Measurements from ENCODE around the gene SUSD3. TPM values are rescaled to one million over a fixed set of nuclear protein-coding genes. Genes with fewer than 3 reads are reported as not detected.
A peak's percentile ranks its signal among the peaks of the same experiment; 100 is the strongest.

SUSD3 gene
- polyA plus RNA-seq, 2 donors: 0.83 to 1.9 TPM

- no peaks in the 10 kb centered on the region for H3K4me1 ChIP-seq (ENCODE audit: control insufficient read depth in 2 of 2, insufficient read depth in 2 of 2, low read length in 1 of 2)
- no peak overlapping the region for H3K27ac ChIP-seq (ENCODE audit: low read depth in 2 of 2, low read length in 1 of 2)
- 88 to 90% methylated on average over 5 of the region's 5 CpGs for WGBS, 2 donors
- no peak overlapping the region for H3K4me3 ChIP-seq (ENCODE audit: low read depth in 1 of 2, low read length in 2 of 2)
- H3K36me3 ChIP-seq (ENCODE audit: control insufficient read depth in 2 of 2, insufficient read depth in 2 of 2, low read length in 1 of 2): no peaks in the 10 kb centered on the region
- H3K9me3 ChIP-seq (ENCODE audit: control insufficient read depth in 2 of 2, insufficient read depth in 1 of 2, low read depth in 1 of 2, low read length in 1 of 2): peaks cover 2 to 12% of the 10 kb centered on the region in 2 donors
- H3K27me3 ChIP-seq (ENCODE audit: control insufficient read depth in 1 of 2, insufficient read depth in 2 of 2, low read length in 2 of 2): no peaks in the 10 kb centered on the region
These were observed 30.5 kb downstream of the SUSD3 start for GRCh38 chr9:93089024-93089423.

DNA sequence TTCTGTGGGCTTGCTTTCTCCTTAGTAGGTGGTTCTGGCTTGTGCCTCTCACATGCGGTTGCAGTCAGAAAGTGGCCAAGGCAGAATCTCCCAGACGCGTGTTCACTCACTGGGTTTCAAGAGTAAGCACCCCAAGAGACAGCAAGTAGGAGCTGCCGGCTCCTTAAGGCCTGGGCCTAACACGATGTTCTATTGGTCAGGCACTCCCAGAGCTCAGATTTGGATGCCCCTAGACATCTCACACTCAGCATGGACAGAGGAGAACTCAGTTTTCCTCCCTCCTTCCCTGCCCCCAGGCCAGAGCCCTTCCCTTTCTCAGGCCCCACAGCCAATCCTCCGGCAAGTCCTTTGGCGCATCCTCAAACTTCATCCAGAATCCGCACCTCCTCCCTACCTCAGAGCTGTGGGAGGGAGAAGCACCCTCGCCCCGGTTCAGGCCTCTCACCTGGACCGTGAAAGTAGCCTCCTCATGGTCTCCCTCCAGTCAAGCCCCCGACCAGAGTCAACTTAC is 31.0 kb downstream of the SUSD3 start:
- H3K4me3 ChIP-seq (ENCODE audit: low read depth in 1 of 2, low read length in 2 of 2): no peak overlapping the region
- no peak overlapping the region for H3K27ac ChIP-seq (ENCODE audit: low read depth in 2 of 2, low read length in 1 of 2)
- H3K9me3 ChIP-seq (ENCODE audit: control insufficient read depth in 2 of 2, insufficient read depth in 1 of 2, low read depth in 1 of 2, low read length in 1 of 2): peaks cover 2 to 12% of the 10 kb centered on the region in 2 donors
- no peaks in the 10 kb centered on the region for H3K27me3 ChIP-seq (ENCODE audit: control insufficient read depth in 1 of 2, insufficient read depth in 2 of 2, low read length in 2 of 2)
- no peaks in the 10 kb centered on the region for H3K36me3 ChIP-seq (ENCODE audit: control insufficient read depth in 2 of 2, insufficient read depth in 2 of 2, low read length in 1 of 2)
- 87 to 92% methylated on average over 12 of the region's 12 CpGs for WGBS, 2 donors
- H3K4me1 ChIP-seq (ENCODE audit: control insufficient read depth in 2 of 2, insufficient read depth in 2 of 2, low read length in 1 of 2): no peaks in the 10 kb centered on the region

GRCh38 chr9:93090091-93090655 is 31.7 kb downstream of the SUSD3 start:
- Histone ChIP-seq H3K27ac (ENCODE audit: low read depth in 2 of 2, low read length in 1 of 2) (no peak overlapping the region), H3K27me3 (ENCODE audit: control insufficient read depth in 1 of 2, insufficient read depth in 2 of 2, low read length in 2 of 2) (no peaks in the 10 kb centered on the region), H3K4me1 (ENCODE audit: control insufficient read depth in 2 of 2, insufficient read depth in 2 of 2, low read length in 1 of 2) (peaks cover 0 to 3% of the 10 kb centered on the region in 2 donors), H3K4me3 (ENCODE audit: low read depth in 1 of 2, low read length in 2 of 2) (no peak overlapping the region), H3K9me3 (ENCODE audit: control insufficient read depth in 2 of 2, insufficient read depth in 1 of 2, low read depth in 1 of 2, low read length in 1 of 2) (peaks cover 2 to 12% of the 10 kb centered on the region in 2 donors), H3K36me3 (ENCODE audit: control insufficient read depth in 2 of 2, insufficient read depth in 2 of 2, low read length in 1 of 2) (no peaks in the 10 kb centered on the region)
- WGBS, 2 donors: 79 to 82% methylated on average over 8 of the region's 8 CpGs

DNA sequence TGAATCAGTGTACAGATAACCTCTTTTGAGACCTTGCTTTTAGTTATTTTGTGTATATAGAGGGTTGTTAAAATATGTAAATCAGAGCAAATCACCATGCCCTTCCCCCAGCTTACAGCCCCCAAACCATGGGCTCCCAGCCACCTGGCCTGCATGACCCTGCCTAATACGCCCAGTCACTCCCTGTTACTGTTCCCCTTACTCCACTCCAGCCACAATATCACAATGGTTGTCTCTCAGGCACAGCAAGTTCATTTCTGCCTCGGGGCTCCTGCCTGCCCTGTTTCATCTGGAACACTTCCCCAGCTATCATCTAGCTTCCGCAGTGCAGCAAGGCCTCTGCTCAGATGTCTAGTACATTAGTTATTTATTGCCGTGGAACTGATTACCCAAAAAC is 32.6 kb downstream of the SUSD3 start:
- Histone ChIP-seq H3K36me3 (ENCODE audit: control insufficient read depth in 2 of 2, insufficient read depth in 2 of 2, low read length in 1 of 2) (no peaks in the 10 kb centered on the region), H3K9me3 (ENCODE audit: control insufficient read depth in 2 of 2, insufficient read depth in 1 of 2, low read depth in 1 of 2, low read length in 1 of 2) (peaks cover 2 to 9% of the 10 kb centered on the region in 2 donors), H3K4me3 (ENCODE audit: low read depth in 1 of 2, low read length in 2 of 2) (no peak overlapping the region), H3K27me3 (ENCODE audit: control insufficient read depth in 1 of 2, insufficient read depth in 2 of 2, low read length in 2 of 2) (no peaks in the 10 kb centered on the region), H3K27ac (ENCODE audit: low read depth in 2 of 2, low read length in 1 of 2) (no peak overlapping the region), H3K4me1 (ENCODE audit: control insufficient read depth in 2 of 2, insufficient read depth in 2 of 2, low read length in 1 of 2) (peaks cover 0 to 3% of the 10 kb centered on the region in 2 donors)
- 87% methylated on average over 4 of the region's 4 CpGs for WGBS, 2 donors

- H3K27ac ChIP-seq (ENCODE audit: low read depth in 2 of 2, low read length in 1 of 2): no peak overlapping the region
- peaks cover 0 to 3% of the 10 kb centered on the region in 2 donors for H3K4me1 ChIP-seq (ENCODE audit: control insufficient read depth in 2 of 2, insufficient read depth in 2 of 2, low read length in 1 of 2)
- WGBS, 2 donors: 71 to 75% methylated on average over 3 of the region's 3 CpGs
- no peaks in the 10 kb centered on the region for H3K27me3 ChIP-seq (ENCODE audit: control insufficient read depth in 1 of 2, insufficient read depth in 2 of 2, low read length in 2 of 2)
- peaks cover 2 to 9% of the 10 kb centered on the region in 2 donors for H3K9me3 ChIP-seq (ENCODE audit: control insufficient read depth in 2 of 2, insufficient read depth in 1 of 2, low read depth in 1 of 2, low read length in 1 of 2)
- no peak overlapping the region for H3K4me3 ChIP-seq (ENCODE audit: low read depth in 1 of 2, low read length in 2 of 2)
- no peaks in the 10 kb centered on the region for H3K36me3 ChIP-seq (ENCODE audit: control insufficient read depth in 2 of 2, insufficient read depth in 2 of 2, low read length in 1 of 2)
These were observed 33.1 kb downstream of the SUSD3 start for GRCh38 chr9:93091453-93092081.

- peaks cover 0 to 9% of the 10 kb centered on the region in 2 donors for H3K4me1 ChIP-seq (ENCODE audit: control insufficient read depth in 2 of 2, insufficient read depth in 2 of 2, low read length in 1 of 2)
- H3K27ac ChIP-seq (ENCODE audit: low read depth in 2 of 2, low read length in 1 of 2): peak overlapping the region in 1 of 2 donors; percentile 29
- H3K4me3 ChIP-seq (ENCODE audit: low read depth in 1 of 2, low read length in 2 of 2): no peak overlapping the region
- H3K9me3 ChIP-seq (ENCODE audit: control insufficient read depth in 2 of 2, insufficient read depth in 1 of 2, low read depth in 1 of 2, low read length in 1 of 2): peaks cover 2 to 9% of the 10 kb centered on the region in 2 donors
- H3K27me3 ChIP-seq (ENCODE audit: control insufficient read depth in 1 of 2, insufficient read depth in 2 of 2, low read length in 2 of 2): no peaks in the 10 kb centered on the region
- no peaks in the 10 kb centered on the region for H3K36me3 ChIP-seq (ENCODE audit: control insufficient read depth in 2 of 2, insufficient read depth in 2 of 2, low read length in 1 of 2)
- WGBS, 2 donors: 83 to 89% methylated on average over 7 of the region's 7 CpGs
These were observed 33.9 kb downstream of the SUSD3 start for GRCh38 chr9:93092251-93092991.

DNA sequence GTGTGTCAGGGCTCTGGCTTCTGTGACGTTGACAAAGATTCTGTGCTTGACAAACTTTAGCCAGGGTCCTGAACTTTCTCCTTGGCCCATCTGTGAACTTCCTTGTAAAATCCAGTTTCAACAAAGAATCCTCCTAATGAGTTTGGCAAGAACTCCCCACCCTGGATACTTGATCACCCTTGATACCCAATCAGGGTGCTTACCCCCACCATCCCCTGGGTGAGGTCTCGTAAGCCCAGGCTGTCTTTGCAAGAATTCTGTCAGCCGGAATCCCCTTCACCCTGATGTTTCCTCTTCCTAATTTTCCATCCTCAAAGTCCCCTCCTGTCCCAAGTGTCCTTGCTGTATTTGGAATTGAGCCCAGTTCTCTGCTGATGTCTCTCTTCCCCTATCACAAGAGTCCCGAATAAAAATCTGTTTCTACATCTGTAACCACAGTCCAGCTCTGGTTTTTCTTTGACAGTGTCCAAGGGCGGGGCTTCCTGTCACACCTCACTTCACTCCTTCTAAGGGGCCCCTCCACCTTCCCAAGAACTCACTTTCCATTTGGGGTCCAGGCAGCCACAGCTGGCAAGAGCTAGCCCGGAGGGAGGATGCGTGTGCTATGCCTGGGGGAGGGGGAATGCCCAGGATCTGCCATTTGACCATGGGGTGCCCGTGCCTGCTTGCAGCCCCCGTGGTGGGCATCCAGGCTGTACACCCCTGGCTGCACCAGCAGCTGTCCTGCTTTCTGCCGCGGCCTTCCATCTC is 34.8 kb downstream of the SUSD3 start:
- WGBS, 2 donors: 43 to 48% methylated on average over 11 of the region's 11 CpGs
- H3K27me3 ChIP-seq (ENCODE audit: control insufficient read depth in 1 of 2, insufficient read depth in 2 of 2, low read length in 2 of 2): no peaks in the 10 kb centered on the region
- H3K36me3 ChIP-seq (ENCODE audit: control insufficient read depth in 2 of 2, insufficient read depth in 2 of 2, low read length in 1 of 2): no peaks in the 10 kb centered on the region
- H3K9me3 ChIP-seq (ENCODE audit: control insufficient read depth in 2 of 2, insufficient read depth in 1 of 2, low read depth in 1 of 2, low read length in 1 of 2): peaks cover 2 to 9% of the 10 kb centered on the region in 2 donors
- no peak overlapping the region for H3K27ac ChIP-seq (ENCODE audit: low read depth in 2 of 2, low read length in 1 of 2)
- H3K4me3 ChIP-seq (ENCODE audit: low read depth in 1 of 2, low read length in 2 of 2): no peak overlapping the region
- peaks cover 6 to 18% of the 10 kb centered on the region in 2 donors for H3K4me1 ChIP-seq (ENCODE audit: control insufficient read depth in 2 of 2, insufficient read depth in 2 of 2, low read length in 1 of 2)

GRCh38 chr9:93093877-93094657 is 35.6 kb downstream of the SUSD3 start:
- Histone ChIP-seq H3K9me3 (ENCODE audit: control insufficient read depth in 2 of 2, insufficient read depth in 1 of 2, low read depth in 1 of 2, low read length in 1 of 2) (peaks cover 2 to 9% of the 10 kb centered on the region in 2 donors), H3K27ac (ENCODE audit: low read depth in 2 of 2, low read length in 1 of 2) (peak overlapping the region; percentile 86 to 94), H3K36me3 (ENCODE audit: control insufficient read depth in 2 of 2, insufficient read depth in 2 of 2, low read length in 1 of 2) (no peaks in the 10 kb centered on the region), H3K4me1 (ENCODE audit: control insufficient read depth in 2 of 2, insufficient read depth in 2 of 2, low read length in 1 of 2) (peaks cover 6 to 19% of the 10 kb centered on the region in 2 donors), H3K4me3 (ENCODE audit: low read depth in 1 of 2, low read length in 2 of 2) (no peak overlapping the region), H3K27me3 (ENCODE audit: control insufficient read depth in 1 of 2, insufficient read depth in 2 of 2, low read length in 2 of 2) (no peaks in the 10 kb centered on the region)
- 66 to 70% methylated on average over 7 of the region's 7 CpGs for WGBS, 2 donors

All from esophagus (tissue), 2 donors.